ENCODE data around the gene TMEM184A.

- TF ChIP-seq BHLHE40 (IDR thresholded peaks at IDR 0.05; ENCODE audit: low read depth, low read length) (no peak), POLR2A (IDR thresholded peaks at IDR 0.05; ENCODE audit: low read depth, low read length) (no peak)
- TF ChIP-seq, protein P1, sequence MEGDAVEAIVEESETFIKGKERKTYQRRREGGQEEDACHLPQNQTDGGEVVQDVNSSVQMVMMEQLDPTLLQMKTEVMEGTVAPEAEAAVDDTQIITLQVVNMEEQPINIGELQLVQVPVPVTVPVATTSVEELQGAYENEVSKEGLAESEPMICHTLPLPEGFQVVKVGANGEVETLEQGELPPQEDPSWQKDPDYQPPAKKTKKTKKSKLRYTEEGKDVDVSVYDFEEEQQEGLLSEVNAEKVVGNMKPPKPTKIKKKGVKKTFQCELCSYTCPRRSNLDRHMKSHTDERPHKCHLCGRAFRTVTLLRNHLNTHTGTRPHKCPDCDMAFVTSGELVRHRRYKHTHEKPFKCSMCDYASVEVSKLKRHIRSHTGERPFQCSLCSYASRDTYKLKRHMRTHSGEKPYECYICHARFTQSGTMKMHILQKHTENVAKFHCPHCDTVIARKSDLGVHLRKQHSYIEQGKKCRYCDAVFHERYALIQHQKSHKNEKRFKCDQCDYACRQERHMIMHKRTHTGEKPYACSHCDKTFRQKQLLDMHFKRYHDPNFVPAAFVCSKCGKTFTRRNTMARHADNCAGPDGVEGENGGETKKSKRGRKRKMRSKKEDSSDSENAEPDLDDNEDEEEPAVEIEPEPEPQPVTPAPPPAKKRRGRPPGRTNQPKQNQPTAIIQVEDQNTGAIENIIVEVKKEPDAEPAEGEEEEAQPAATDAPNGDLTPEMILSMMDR (conservative IDR thresholded peaks at IDR 0.05; ENCODE audit: low read depth, low read length): no peak
Measured at GRCh38 chr7:1602386-1602785, 46.4 kb upstream of the TMEM184A start.
